NCI-H1436 treated with DMSO at 0.1 percent for 48 hours (cell line): ENCODE measurements around the gene BCL11A.

Experiments used
- DNase-seq: peaks from one replicate; lab custom pipeline; 2025; lab: John Stamatoyannopoulos, UW

Gene BCL11A

DNA sequence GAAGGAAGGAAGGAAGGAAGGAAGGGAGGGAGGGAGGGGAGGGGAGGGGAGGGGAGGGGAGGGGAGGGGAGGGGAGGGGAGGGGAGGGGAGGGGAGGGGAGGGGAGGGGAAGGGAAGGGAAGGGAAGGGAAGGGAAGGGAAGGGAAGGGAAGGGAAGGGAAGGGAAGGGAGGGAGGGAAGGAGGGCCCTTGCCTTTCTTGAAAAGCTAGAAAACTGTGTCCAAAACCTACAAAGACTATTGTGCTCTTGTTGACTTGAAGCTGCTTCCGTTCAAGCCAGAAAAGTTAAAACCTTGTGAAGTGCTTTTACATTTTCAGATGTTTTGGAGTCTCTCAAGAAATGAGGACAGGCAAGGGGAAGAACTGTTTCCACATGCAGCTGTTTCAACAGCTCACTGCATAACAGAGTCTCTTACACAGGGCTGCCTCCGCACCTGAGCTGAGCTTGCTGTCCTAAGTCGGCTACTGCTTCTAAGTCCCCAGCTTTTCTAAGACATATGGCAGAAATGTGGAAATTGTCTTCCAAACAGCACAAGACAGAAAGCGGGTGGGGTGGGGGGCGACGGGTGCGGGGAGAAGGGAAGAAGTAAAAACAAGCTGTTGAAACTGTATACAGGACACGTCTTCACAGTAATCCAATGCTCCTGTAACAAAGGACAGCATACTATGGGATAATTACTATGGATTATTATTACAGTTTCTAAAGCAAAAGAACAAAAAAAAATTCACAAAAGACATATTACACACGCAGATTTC, 46.1 kb downstream of the BCL11A start:
- no peak for DNase-seq

DNA sequence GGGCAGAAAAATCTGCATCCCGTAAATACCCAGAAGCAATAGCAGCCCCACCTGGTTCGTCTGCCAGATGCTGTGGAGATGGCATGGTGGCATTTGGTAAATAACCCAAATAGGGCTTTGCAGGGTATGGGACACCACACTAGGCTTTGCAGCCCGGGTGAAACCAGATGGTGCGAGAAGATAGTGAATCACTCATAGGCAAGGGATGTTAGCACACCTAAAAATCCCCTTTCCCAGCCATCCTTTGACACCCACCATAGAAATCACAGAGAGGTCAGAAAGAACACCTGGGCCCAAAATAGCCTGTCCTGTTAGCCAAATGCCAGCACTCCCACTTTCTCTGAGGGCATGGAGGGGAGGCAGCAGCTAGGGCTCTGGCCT, 47.6 kb downstream of the BCL11A start:
- no peak for DNase-seq

DNA sequence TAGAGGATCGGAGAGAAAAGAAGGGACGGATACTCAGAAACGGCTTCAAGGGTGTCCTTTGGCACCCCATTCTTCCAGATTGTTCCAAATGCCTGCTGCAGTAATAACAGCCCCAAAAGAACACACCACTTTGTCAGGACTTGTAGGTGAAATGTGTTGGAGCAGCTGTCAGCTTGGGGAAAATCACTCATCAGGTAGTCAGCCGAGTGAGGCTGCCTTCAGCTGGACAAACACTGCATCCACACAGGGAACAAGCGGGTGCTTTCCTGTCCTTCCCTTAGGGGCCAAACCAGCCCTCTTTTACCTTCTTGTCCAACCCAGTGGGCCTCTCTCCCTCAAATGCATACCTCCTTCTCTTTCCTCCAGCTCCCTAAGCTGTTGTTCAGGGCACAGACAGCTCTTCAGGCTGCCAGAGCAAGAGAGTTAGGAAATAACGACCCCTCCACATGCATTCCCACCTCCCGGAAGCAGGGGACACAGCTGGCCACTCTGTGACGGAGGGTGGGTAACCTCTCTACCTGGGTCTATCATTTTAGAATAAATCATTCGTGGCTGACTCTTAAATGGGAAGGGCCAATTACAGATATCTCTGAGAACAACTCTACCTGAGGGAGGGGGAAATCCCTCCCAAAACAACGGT, 48.1 kb downstream of the BCL11A start:
- DNase-seq: no peak

DNA sequence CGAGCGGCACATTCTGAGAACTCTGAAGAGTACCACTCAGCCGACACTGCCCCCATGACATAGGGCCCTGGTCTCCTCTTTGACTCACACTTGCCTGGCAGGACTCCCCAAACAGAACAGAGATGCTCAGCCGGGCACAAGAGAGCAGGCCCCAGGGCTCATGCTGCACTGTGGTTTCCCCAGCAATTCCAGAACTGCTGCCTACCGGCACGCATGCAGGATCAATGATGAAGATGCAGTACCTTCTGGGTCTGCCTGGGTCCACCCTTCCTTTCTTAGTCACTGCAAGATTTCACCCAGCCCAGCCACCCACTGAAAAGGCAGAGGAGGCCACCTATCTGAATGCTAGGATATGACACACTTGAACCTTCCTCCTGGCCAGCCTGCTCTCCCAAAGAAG, 49.4 kb downstream of the BCL11A start:
- no peak for DNase-seq

DNA sequence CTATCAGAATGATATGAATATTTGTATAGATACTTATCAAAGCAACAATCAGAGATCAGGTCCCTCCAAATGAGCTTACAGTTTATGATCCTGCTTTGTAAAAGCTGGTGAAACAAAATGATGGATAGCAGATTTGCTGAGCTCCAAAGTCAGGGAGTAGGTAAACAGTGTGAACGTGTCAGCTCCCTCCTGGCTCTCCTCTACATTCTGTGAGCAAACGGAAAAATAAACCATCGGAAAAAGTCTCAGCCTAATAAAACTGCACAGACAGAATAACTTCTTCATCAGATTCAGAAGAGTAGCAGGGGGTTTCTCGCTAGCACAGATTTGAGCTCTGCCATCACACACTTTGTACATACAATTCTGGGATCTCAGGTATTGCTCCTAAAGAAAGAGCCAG, 51.3 kb downstream of the BCL11A start:
- no peak for DNase-seq

DNA sequence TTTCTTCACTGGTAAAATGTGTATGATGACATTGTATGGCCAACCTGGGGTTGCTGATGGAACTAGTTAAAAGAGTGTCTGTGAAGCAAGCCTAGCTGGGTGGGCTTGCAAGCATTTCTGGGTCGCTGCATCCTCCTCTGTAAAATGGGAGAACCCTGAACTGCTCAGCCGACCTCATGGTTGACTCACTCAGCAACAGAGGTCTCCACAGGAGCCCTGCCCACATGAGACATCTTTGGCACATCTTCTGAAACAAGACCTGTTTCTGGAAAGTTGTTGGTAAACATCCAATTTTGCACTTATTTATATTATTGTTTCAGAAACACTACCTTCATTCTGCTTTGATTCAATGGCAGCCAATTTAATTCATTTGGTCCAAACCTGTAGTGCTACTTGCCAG, 52.6 kb downstream of the BCL11A start:
- DNase-seq: no peak

DNA sequence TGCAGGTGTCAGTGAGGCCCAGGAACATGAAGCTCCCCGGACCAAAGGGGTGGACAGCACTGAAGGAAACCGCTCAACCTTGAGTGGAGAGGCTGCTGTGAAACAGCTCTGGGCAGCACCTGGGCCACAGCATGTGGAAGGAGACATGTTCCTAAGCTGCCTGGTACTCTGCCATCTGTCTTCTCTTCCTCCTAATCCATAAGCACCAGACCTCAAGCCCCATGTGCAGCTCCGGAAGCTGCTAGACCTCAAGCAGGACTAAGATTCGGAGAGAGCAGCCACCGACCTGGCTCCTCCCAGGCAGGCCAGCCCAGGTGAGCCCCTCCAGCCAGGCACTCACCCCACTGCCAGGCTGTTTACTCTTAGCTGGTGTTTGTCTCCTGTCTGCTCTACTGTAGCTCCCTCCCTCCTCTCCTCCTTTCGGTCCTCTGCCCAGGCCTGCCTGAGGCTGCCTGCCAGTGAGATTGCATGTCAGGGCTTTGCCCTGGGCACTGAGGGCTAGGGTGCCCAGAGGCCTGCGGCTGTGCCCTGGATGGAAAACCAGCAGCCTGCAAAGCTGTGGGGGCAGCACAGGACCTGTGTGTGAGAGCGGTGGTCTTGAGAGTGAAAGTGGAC, 53.7 kb downstream of the BCL11A start:
- DNase-seq: no peak

DNA sequence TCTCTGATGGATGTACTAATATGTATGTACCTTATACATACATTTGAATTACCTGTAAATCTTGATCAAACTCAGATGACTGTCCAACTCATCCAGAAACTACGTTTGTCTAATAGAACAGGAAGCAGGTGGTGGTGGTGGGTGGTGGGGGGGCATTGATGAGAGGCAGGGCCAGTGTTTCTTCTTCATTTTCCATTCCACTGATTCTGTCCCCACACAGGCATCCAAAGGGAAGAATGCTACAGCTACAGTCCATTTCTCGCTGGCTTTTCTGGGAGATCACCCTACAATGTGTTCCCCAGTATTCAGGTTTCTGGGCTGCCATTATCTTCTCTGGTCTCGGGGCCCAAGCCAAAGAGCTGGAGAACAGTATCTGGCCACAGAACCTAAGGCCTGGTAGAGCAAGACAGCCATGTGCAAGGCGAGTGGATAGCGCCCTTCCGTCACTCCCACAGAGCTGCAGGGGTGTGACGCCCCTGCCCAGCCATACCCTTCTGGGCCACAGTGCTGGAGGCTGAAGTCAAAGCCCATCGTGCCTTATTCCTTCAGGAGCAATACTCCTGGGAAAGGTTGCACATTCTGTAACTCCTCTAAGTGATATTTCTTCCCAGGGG, 54.5 kb downstream of the BCL11A start:
- DNase-seq: no peak

DNA sequence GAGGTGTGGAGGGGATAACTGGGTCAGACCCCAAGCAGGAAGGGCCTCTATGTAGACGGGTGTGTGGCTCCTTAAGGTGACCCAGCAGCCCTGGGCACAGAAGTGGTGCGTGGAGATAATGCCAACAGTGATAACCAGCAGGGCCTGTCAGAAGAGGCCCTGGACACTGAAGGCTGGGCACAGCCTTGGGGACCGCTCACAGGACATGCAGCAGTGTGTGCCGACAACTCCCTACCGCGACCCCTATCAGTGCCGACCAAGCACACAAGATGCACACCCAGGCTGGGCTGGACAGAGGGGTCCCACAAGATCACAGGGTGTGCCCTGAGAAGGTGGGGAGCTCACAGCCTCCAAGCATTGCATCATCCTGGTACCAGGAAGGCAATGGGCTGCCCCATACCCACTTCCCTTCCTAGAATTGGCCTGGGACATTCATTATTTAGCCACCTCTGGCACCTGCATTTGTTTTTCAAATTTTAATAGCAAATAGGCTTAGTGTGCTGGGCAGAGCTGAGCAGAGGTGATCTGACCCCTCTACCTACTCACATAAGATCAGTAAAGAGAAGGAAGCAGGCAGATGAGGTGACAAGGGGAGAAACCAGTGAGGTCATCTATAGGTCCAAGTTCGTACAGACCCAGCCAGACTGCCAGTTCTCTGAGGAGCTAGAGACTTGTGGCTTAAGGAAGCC, 55.2 kb downstream of the BCL11A start:
- DNase-seq: no peak

DNA sequence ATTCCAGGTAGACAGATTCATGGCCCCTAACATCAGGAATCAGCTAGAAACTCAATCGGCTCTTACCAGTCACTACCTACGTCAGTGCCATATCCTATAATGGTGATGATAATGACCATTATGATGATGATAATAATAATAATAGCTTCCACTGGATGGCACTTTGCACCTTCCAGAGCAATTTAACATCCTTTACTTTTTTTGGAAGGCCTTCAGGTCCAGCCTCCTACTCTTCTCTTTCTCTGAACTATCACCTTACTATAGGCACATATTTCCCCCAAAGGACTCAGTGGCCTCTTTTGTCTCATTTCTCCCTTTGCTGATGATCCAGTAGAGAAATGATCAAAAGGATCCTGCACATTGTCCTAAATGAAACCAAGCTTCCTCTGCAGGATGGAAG, 56.0 kb downstream of the BCL11A start:
- DNase-seq: no peak

DNA sequence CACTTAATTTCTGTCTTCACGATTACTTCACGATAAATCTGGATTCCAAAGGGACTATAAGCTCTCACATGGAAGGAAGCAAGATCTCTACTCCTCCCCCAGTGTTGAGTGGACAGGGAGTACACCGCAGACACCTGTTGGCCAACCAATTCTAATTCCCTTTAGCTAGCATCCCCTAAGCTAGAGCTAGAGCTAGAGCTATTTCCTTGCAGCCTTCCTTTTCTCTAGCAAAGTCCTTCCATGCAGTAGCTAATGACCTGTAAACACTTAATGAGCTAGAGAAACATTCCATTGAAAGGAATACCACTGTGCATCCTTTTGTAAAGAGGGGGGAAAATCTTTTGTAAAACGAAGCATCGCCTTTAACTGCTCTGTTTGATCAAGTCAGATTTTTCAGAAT, 56.5 kb downstream of the BCL11A start:
- DNase-seq: no peak

DNA sequence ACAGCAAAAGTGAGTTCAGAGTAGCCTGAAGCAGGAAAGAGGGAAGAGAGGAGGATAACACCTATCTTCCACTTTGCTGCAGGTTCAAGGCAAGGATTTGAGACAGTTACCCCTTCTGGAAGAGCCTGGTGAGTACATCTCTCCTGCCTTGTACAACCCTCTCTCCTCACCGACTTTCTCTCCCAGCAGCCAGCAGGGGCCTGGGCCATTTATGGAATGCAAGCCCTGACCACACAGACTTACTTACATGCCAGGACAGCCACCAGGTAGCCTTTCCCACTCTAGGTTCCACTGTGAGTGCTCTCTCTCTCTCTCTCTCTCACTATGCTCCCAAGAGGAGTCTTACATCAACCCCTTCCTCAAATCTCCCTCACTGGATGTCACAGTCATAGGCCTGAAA, 57.0 kb downstream of the BCL11A start:
- no peak for DNase-seq

DNA sequence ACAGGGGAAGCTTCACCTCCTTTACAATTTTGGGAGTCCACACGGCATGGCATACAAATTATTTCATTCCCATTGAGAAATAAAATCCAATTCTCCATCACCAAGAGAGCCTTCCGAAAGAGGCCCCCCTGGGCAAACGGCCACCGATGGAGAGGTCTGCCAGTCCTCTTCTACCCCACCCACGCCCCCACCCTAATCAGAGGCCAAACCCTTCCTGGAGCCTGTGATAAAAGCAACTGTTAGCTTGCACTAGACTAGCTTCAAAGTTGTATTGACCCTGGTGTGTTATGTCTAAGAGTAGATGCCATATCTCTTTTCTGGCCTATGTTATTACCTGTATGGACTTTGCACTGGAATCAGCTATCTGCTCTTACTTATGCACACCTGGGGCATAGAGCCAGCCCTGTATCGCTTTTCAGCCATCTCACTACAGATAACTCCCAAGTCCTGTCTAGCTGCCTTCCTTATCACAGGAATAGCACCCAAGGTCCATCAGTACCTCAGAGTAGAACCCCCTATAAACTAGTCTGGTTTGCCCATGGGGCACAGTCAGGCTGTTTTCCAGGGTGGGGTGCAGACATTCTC, 58.3 kb downstream of the BCL11A start:
- no peak for DNase-seq

DNA sequence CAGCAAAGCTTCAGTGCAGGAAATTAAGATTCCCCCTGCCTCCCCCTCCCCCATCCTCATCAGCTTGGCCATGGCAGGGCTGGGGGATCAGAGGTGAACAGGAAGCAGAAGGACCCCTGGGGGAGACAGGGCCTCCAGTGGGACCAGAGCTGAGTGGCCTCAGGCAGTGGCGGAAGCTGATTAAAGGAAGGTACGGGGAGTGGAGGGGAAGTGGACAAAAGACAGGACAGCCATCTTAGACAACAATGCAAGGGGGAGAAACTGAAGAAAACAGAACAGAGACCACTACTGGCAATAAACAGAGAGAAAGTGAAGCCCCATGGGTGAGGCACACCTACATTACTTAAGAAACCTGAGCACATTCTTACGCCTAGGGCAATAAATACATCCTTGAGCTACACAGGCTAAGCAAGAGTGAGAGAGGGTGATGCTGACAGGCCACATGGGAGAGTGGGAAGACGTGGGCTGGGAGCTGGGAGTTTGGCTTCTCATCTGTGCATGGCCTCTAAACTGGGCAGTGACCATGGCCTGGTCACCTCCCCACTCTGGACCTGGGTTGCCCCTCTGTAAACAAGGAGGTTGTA, 59.6 kb downstream of the BCL11A start:
- no peak for DNase-seq

DNA sequence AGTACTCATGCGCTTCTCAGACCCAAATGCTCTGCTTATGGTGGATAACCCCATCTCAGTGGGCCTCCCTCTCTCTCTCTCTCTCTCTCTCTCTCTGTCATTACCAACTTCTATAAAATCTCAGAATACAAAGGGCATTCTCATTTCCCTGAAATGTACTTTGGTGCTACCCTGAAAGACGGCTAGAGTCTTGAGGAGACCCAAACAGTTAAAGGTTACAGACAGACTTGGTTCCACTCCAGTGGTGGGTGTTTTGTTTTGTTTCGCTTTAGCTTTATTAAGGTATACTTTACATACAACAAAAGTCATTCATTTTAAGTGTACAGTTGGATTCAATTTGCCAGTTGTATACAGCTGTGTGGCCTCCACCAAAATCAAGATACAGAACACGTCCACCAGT, 60.9 kb downstream of the BCL11A start:
- no peak for DNase-seq

DNA sequence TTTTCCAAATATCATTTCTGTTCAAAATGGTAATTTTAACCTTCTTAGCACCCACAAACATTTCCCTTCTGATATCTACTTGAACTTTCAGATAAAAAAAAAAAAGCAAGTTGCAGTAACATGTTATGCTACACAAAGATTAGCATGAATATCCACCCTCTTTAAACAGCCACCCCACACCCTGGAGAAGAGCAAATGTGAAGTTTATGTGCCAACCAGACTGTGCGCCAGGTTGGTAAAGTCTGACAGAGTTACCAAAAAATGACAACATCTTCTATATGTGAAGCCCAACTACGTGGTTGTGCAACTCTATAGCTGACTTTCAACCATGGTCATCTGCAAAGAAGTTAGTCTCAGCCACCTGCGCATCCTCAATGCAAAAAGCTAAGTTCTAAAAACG, 62.6 kb downstream of the BCL11A start:
- no peak for DNase-seq

DNA sequence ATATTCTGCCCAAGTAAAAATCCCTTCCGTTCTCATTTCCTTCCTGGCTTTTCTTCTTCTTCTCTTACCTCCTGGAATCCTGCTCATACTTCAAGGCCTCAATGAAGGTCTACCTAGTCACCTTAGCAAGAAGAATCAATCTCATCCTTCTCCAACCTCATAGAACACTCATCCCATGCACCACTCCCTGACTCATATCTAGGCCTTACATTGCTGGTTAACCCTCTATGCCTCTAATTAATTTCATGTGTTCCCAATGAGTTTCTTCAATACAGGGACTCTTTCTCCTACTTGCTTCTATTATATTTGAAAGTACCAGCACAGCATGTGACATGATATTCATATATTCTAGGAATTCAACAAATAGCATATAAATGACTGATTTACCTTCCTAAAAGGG, 63.0 kb downstream of the BCL11A start:
- DNase-seq: no peak

DNA sequence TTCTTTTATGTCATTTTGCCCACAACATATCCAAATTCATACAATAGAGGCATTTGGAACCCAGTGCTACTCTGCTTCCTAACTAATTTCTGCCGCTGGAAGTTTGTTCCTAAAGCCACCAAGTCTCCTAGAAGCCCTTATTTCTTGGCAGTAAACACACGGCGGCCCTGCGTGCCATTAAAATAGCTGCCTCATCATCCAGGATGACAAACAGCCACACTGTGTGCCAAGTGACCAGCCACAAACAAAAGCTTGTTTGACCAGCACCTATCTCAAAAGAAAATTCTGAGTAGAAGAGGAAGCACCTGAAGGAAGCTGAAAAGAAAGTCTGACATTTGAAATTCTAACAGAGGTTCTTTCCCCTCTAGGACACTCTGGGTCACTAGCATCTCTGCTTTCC, 64.2 kb downstream of the BCL11A start:
- DNase-seq: no peak

DNA sequence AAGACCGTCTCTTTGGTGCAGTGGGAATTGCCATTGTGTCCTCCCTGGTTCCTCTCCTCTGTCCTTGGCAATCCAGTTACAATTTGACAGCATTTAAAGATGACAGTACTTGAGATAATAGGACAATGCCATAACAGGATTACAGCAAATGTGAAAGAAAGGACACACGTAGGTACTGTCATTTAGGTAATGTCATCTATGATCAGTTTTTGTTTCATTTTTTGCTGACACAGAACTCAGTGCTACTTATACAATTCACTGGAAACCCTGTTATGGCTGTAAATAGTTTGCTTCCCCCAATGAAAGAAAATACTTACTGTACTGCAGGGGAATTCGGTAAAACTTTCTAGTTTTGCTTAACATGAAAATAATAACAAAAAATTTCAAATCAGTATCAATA, 65.2 kb downstream of the BCL11A start:
- DNase-seq: no peak

DNA sequence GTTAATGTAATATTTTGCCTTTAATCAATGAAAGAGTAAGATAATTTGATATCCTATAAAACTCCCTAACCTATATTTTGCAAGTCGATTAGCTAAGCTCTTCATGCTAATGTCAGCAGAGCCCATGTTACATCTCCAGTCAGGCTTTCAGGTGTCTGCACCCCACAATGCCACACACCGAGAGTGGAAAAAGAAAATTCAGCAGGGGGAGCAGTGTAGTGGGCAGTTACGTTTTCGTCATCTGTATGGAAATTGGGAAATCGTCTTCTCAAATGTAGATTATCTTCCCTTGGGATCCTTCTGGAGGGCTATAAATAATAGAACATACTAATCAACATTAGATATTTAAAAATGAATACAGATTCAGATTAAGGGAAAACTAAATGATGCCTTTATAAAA, 66.3 kb downstream of the BCL11A start:
- no peak for DNase-seq

DNA sequence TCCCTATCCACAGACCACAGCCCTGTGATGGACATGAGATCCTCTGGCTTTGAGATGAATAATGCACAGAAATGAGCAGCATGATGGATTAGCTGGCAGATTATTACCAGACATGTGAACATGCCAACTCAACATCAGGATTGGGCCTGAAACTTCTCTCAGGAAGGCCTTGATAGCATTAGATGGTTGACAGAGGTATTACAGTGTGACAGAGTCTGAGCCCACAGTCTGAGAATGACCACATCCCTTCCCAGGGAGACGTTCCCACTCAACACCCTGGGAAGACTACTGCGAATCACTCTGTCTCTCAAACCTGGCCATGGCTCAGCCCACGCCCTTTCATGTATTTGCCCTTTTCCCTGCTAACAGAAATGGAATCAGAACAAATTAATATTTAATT, 66.9 kb downstream of the BCL11A start:
- no peak for DNase-seq

DNA sequence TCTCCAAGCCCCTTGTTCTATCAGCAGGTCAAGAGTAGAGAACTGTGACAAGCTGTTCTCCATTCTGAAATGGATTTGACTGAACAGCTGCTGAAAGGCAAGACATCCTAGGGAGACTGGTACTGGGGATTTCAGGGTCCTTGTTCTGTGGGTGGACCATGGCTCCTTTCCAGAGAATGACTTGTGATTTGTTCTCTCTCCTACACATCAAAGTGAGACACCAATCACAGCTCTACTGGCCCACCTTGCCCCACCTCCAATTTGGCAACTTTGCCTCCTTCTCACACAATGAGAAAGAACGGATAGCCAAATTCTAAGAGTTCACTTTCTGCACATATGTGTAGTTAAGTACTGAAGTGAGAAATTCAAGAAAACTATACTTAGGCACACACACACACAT, 67.4 kb downstream of the BCL11A start:
- DNase-seq: no peak
